GDM1 (cell line): ENCODE measurements around the gene NUDT14.

ENCODE experiments used
- DNase-seq: peaks from one replicate; lab custom pipeline; 2025; lab: John Stamatoyannopoulos, UW

NUDT14 gene

DNA sequence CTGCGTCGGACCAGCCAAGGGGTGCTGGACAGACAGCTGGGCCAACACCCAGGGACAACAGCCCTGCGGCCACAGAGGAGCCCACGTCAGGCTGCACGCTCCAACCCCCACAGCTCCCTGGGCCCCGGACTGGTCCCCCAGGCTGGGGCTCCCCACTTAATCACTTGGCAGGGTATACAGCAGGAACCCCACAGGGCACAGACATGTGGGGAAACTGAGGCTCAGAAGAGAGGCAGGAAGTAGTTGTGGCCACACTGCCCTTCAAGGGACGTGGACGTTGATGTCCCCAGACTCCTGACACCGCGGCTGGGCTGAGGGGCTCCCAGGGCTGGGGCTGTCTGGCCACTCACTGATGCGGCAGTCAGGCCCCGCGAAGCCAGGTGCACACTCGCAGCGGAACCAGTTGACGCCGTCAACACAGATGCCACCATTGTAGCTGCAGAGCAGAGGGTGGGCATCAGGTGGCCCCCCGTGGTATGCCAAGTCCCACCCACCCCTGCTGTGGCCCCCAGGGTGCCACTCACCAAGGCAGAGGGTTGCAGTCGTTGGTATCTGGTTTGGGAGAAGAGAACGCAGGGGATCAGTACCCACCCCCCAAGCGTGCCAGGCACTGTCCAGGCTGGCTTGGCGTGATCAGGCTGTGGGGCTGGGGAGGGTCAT is 34.0 kb downstream of the NUDT14 start:
- DNase-seq: no peak

DNA sequence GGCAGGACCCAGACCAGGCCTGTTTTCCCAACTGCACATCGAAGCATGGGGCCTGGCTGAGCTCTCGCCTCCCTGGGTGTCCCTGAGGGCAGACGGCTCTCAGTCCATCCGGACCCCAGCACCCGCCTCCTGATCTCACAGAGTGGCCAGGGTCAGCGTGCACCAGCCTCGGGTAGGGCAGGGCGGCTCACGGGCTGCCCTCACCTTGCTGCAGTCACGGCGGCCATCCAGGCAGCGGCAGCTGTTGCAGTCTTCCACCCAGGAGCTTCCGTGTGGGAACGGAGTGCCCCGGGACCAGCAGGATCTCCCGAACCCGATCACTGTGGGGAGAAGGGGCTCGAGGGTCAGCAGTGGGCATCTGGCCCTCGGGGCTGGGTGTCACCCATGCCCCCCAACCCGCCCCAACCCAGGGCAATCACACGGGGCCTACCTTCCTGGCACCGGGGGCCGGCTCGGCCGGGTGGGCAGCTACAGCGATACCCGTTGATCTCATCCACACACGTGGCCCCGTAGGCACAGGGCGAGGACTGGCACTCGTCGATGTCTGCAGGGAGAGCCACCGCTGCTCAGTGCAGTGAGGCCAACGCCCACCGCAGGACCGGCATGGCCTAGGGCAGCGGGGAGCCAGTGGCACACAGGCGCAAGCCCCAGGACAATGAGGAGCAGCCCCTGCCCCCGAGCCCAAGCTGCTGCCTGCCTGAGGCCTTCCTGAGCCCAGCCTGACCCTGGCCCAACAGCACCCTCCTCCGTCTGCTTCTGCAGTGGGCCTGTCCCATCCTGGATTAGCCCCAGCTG is 34.7 kb downstream of the NUDT14 start:
- DNase-seq: no peak

DNA sequence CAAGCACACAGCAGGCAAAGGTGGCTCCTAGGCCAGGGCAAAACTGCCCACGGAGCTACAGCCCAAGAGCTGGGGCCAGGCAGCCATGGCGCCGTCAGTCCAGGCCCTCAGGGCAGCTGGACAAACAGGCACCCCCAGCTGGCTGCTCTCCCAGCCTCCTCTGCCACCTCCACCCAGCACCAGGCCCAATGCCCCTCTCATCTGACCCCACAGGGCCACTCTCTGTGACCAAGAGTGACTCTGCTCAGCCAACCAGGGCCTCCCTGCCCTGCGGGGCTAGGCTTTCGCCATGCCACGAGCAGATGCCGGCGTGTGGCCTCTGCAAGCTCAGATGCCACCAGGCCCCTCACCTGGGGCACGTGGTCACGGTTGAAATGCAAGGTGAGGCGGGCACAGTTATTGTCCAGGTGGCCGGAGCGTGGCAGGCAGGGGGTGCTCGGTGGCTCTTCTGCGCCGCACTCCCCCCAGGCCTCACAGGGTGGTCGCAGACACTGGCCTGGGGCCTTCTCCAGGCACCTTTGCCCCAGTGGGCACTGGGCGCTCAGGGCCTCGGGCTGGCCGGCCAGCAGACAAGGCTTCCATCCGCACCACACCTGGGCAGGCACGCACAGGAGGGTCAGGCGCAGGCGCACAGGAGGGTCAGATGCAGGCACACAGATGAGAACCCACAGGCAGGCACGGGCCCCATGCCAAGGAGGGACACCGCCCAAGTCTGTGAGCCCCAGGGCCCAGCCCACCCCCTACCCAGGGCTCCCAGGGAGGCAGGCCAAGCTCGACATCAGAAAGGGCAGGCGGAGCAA is 35.5 kb downstream of the NUDT14 start:
- DNase-seq: no peak

DNA sequence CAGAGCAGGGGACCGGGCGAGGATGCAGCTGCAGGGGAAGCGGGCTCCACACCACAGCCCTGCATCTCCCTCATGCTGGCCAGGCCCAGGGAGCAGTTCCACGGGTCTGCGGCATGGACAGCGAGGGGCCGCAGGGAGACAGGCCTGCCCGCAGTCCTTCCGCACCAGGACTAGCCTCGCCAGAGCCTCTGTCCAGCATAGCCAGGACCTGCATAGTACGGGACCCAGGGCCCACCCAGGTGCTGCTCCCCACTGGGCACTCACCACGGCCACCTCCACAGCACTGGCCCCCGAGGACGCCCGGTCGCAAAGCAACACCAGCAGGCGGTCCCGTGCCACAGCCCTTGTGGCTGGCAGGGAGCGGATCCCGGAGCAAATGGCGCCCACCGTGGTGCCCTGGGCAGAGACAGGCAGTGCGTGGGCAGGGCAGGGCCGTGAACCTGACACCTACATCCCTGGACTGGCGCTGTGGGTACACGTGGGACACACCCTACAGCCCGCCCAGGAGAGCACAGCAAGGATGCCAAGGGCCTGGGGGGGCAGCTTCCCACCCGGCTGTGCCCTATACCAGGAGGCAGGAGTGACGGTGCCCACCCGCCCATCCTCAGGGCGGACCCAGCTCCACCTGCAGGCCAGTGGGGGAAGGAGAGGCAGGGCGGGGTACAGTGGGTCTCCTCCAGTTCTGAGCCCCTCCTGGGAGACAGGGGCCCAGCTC is 36.3 kb downstream of the NUDT14 start:
- no peak for DNase-seq

DNA sequence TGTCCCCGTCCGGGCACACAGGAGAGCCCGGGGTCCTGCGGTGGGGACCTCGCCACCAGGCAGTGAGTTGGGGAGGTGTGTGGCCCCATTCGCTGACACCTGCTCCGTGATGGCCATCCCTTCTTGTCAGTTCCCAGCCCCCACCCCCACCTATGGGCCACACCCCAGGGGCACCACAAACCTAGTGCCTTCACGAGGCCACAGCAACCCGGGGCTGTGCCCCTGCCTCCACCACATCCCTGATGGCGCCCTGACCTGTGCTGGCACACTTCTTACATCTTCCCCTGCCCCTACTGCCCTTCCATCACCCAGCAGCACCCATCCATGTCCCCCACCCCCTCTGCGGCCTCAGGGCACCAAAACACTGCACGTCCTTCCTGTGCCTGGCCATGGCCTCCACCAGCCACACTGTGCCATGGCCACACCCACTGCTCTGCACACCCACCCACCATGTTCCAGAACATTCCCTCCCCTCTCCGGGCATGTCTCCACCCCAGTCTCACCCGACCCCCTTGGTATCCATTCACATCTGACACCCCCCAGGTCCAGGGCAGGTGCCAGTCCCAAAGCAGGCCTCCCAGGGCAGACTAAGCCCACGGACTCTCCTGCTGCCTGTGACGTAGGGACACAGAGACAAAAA is 37.0 kb downstream of the NUDT14 start:
- DNase-seq: no peak

DNA sequence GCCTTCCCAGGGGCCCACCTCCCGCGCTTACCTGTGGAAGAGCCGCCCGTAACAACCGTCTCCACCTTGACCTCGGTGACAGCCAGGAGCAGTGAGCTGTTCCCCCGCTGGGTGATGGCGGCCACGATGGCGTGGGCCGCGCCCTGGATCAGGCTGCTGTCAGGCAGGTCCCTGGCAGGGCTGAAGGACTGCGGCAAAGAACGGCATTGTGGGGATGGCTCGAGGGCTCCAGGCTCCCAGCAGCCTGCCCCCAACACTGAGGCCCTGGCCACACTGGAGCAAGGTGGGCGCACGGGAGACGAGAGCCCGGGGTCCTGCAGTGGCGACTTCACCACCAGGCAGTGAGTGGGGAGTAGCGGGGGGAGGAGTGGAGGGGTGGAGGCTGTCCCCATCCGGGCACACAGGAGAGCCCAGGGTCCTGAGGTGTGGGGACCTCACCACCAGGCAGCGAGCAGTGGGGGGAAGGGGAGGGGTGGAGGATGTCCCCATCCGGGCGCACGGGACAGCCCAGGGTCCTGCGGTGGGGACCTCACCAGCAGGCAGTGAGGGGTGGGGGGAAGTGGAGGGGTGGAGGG is 37.6 kb downstream of the NUDT14 start:
- no peak for DNase-seq

DNA sequence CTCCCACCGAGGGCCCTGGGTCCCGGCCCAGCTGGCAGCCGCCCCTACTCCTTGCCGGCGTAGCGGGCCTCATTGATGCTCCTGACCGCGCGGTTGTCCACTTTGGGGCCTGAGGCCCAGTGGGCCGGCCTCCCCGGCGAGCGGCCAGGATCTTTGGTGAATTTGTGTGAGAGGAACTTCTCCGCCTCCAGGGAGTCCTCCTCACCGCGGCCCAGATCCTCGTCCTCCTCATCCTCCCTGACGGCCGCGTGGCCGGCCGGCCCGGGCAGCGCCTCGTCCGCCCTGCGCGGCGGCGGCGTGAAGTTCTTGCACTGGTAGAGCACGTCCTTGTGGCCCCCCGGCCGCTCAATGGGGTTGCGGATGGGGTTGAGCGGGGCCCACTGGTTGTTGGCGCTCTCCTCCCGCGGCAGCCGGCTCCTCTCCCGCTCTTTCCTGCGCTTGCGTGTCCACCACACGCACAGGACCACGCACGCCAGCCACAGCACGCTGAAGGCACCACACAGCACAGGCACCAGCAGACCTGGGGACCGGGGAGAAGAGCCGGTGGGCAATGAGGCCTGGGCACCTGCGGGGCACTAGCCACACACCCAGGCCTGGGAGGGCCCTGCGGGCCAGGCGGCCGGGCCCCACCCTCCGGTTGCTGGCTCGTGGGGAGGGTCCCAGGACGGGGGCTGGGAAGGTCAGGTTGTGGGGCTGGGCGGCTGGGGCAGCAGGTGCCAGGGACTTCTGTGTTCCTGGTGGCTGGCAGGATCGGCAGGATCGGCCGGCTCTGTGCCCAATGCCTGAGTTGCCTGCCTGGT is 38.3 kb downstream of the NUDT14 start:
- no peak for DNase-seq

DNA sequence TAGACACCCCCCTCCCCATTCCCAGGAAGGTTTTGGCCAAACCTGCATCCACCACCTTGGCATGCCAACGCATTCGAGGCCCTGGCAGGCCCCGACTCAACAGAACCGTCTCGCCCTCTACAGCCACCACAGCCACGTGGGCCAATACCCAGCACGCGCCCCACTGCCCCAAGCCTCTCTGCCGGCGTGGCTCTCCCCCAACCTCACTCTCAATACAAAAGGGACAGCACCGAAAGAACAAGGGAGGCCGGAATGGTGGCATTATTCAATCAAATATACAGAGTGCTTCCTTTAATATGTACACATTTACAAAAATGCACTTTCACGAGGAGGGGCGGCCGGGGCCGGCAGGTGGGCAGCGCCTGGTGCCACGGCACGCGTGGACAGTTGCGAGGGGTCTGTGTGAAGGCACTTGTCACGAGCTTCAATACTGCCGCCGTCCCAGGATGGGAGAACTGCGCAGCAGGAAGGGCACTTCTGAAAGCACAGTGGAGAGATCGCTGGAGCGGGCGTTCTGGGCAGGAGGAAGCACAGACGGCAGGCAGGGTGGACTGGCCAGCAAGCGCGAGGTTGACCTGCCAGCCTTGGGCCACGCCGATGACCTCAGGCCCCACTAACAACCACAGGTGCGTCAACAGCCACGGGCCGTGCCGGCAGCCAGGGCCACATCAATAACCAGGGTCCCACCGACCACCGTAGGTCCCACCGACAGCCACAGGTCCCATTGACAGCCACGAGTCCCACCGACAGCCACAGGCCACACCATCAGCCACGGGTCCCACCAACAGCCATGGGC is 39.4 kb downstream of the NUDT14 start:
- DNase-seq: no peak

DNA sequence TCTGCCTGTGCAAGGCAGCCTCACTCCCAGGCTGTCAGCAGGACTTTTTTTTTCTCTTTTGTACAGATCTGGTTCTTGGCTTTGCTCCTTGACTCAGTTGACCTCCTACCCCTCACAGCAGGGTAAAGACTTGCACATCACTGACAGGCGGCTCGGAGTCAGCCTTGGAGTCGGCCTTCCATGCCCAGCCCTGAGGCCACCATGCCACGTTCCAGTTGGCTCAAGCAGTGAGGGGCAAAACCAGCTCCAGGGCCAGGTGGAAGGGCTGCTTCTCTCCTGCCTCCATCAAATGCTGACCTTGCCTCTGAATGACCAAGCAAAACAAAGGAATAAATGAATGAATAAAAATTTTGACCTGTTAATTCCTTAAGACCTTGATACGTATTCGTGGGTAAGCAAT is 40.1 kb downstream of the NUDT14 start:
- DNase-seq: no peak

DNA sequence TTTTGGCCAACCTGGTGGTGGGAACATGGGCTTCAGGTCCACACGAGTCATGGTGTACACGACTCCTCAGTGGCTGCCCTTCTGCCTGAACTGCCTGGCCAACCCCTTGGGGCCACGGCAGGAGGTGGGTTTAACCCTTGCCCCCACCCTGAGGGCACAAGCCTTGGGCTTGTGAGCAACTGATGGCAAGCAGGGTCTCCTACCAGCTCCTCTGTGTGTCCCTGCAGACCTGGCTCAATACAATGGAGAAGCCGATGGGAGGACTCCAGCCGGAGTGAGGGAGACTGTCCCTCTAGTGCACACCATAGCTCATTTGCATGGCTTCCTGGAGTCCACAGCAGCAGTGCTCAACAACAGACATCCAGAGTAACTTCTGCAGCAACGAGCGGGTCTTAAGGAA is 40.5 kb downstream of the NUDT14 start:
- DNase-seq: no peak

DNA sequence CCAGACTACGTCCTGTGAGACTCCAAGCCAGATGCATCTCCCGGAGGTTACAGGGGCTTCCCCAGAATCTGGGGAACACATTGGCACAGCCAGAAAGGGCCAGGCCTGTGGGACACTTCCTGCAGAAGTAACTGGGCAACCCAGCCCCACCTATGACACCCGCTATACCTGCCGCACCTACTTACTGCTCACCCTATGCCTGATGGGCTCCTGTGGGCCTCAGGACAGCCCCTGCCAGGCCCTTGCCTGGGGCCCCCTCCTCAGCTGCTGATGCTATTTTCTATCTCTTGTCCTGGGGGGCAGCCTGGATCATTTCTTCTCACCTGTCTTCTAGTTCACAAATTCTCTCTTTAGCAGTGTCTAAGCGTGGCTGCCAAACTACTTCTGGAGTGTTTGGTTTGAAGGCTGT is 41.3 kb downstream of the NUDT14 start:
- no peak for DNase-seq

DNA sequence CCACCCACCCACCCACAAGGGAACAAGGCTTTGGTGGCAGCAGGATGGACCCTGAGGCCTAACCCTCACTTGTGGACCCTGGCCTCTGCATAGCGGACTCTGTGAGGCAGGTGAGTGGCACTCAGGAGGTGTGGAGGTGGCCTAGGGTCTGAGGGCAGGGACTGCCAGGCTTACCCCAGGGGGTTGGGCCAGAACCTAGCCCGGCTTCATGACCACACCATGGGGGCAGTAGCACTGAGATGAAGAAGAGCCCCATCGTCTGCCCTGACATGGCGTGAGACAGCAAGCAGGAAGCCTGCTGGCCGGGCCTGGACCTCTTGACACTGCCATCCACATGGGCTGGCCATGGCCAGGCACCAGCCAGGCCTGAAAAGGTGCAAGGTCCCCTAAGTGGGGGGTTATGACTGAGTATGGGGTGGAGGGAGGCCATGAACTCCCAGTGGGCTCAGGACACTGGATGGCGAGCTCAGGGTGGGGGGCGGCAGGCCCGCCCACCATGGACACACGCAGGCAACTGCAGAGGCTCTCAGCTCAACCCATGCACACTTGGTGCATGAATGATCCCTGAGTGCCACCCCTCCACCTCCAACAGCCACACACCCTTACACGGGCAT is 41.8 kb downstream of the NUDT14 start:
- no peak for DNase-seq

DNA sequence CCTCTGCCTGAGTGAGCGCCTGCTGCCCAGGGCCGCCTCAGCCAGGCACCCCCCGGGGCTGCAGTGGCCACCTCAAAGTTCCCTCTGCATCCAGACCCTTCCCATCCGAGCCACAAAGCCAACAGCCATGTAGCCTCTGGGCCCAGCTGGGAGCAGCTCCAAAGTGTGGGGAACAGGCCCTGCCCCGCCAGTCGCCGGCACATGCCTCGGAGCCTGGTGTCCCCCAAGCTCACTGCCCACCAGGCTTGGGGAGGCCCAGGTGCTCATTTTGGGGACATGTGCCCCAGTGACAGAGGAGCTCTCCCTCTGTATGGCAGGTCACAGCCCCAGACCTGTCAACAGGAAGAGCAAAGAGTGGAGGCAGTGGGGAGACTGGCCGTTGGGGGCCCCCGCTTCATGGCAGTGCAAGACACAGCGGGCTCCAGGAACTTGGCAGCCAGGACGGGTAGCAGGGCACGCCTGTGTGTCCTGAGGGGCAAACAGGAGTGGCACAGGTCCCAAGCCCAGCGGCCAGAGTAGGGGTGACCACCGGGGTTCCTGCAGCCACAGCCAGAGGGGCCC is 42.5 kb downstream of the NUDT14 start:
- no peak for DNase-seq

DNA sequence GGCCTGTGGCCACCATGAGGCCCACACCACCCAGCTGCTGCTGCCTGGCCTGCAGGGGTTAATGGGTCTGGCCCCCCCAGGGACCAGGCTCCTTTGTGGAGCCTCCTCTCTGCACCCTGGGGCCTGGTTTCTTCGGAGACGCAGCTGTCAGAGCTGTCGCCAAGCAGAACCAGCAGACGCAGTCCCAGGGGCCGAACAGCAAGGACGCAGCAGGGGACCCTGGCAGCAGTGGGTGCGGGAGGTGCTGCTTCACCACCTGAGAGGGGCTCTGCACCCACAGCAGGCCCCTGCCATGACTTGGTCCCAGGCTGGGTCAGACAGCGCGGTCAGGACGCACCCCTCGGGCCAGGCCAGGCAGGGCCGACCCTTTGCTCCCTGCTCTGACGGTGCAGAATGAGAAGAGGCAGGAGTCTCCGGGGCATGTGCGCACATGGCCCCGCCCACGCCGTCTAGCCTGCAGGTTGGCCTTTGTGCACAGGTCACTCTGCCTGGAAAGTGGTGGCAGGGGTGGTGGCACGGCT is 43.0 kb downstream of the NUDT14 start:
- no peak for DNase-seq

DNA sequence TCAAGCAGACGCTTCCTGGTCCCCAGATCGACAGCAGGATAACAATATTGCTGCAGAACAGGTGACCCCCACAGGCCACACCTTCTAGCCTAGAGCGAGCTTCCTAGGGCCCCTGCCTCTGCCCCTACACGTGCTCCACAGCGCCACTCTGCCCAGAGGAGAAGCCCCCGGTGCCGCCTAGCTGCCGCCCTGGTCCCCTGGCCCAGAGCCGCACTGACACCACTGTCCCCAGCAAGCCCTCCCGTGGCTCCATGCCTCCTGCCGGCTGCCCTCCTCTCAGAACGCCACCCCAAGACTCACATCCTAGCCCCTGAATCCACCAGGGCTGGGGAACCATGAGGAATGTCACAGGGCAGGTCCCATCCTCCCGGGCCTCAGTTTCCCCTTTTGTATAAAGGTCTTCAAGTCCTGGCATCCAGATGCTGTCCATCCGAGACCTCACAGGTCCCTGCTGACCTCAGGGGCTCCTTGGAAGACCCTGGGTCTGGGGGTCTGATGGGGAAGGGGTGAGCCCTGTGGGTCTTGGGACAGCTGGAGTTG is 43.6 kb downstream of the NUDT14 start:
- no peak for DNase-seq

DNA sequence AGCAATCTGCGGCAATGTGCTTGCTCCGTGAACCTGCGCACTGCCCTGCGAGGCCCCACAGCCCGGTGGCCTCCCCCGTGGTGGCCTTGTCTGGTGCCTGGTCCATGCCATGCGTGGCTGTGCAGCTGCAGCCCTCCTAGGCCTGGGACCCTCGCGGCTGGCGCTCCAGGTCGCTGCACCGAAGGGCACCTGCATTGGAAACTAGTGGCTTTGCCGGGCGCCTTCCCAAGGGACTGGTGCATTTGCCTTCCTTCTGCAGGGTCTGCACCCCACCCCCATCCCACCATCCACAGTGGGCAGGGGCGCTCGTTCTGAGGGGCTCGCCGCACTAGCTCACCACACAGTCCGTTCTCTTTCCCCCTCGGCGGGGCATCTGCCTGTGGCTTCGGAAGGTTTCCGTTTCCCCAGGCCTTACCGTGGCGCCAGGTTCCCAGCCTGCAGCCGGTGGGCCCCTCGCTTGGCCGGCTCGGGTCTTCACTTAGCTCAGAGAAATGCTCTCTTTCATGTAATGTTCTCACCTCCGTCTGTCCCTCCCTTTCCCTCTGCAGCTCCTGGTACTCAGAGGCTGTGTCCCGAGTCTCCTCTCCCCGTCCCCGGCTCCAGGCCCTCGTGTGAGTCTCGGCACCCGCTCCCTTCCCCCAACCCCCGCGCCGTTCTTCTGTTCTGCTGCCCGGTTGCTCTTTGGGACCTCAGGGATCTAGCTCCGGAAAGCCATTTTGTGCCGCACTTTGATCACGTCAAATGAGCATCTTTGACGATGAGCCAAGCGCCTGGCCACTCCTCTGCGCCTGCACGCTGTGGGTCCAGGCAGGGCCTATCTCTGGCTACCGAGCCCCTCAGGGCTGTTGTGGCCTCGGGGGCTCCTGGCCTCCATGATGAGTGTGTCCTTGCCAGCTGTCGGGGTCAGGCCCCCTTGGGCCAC is 44.5 kb downstream of the NUDT14 start:
- no peak for DNase-seq

DNA sequence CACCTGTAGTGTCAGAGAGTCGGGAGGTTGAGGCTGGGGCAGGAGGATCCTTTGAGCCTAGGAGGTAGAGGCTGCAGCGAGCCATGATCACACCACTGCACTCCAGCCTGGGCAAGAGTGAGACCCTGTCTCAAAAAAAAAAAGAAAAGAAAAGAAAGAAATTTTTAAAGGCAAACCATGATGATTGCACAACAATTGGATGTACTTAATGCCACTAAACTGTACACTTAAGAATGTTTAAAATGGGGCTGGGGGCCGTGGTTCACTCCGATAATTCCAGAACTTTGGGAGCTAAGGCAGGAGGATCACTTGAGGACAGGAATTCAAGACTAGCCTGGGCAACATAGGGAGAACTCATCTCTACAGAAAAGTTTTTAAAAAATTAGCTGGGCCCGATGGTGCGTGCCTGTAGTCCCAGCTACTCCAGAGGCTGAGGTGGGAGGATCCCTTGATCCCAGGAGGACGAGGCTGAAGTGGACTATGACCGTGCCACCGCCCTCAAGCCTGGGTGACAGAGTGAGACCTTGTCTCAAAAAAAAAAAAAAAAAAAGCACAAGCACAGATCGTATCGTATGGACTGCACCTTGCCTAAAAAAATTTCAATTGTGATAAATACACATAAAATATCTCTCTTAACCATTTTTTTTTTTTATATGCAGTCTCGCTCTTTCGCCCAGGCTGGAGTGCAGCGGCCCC is 45.3 kb downstream of the NUDT14 start:
- no peak for DNase-seq
